H9 (cell line): ENCODE measurements around the gene TSPYL1. TPM values are rescaled to one million over a fixed set of nuclear protein-coding genes. Genes with fewer than 3 reads are reported as not detected.

ENCODE experiments used
- DNase-seq: peaks from one replicate; pipeline ENCODE4 v3.0.0-alpha.2; 2017
- H2AFZ ChIP-seq: one replicate; pipeline ENCODE4 v1.6.1; 2013; ENCODE audit warnings: mild to moderate bottlenecking, low read length, control low read depth, moderate library complexity
- H2AK5ac ChIP-seq: 2 replicates; pipeline ENCODE4 v1.6.1; 2013; ENCODE audit warnings: low read length, control low read depth, mixed read lengths; ENCODE audit not compliant: insufficient read length
- H2BK120ac ChIP-seq: one replicate; pipeline ENCODE4 v1.6.1; 2013; ENCODE audit warnings: low read depth, mild to moderate bottlenecking, low read length, control low read depth, inconsistent platforms; ENCODE audit not compliant: poor library complexity, severe bottlenecking
- H2BK12ac ChIP-seq: 2 replicates; pipeline ENCODE4 v1.6.1; 2013; ENCODE audit warnings: low read length, control low read depth, mixed read lengths, low read depth; ENCODE audit not compliant: insufficient read length
- H2BK15ac ChIP-seq: 2 replicates; pipeline ENCODE4 v1.6.1; 2013; ENCODE audit warnings: low read depth, low read length, control low read depth
- H2BK20ac ChIP-seq: one replicate; pipeline ENCODE4 v1.6.1; 2013; ENCODE audit warnings: low read depth, mild to moderate bottlenecking, low read length, control low read depth, inconsistent platforms; ENCODE audit not compliant: poor library complexity, severe bottlenecking
- H2BK5ac ChIP-seq: 2 replicates; pipeline ENCODE4 v1.6.1; 2013; ENCODE audit warnings: low read length, control low read depth, mixed read lengths; ENCODE audit not compliant: insufficient read length
- H3K14ac ChIP-seq: 2 replicates; pipeline ENCODE4 v1.6.1; 2013; ENCODE audit warnings: low read length, control low read depth; ENCODE audit not compliant: insufficient read depth
- H3K18ac ChIP-seq: 2 replicates; pipeline ENCODE4 v1.6.1; 2013; ENCODE audit warnings: low read depth, mild to moderate bottlenecking, mixed read lengths, low read length, control low read depth; ENCODE audit not compliant: insufficient read length
- H3K23ac ChIP-seq: 2 replicates; pipeline ENCODE4 v1.6.1; 2013; ENCODE audit warnings: low read length, control low read depth, mixed read lengths, low read depth; ENCODE audit not compliant: insufficient read length
- H3K23me2 ChIP-seq: 2 replicates; pipeline ENCODE4 v1.6.1; 2013; ENCODE audit warnings: low read depth, mild to moderate bottlenecking, mixed read lengths, low read length, control low read depth; ENCODE audit not compliant: insufficient read length, poor library complexity, severe bottlenecking
- H3K27ac ChIP-seq: 2 replicates; pipeline ENCODE4 v1.5.1; 2013; ENCODE audit warnings: low read length, control low read depth, mixed read lengths, low read depth; ENCODE audit not compliant: insufficient read length
- H3K27me3 ChIP-seq: 2 replicates; pipeline ENCODE4 v1.6.1; 2013; ENCODE audit warnings: low read length, control low read depth, inconsistent platforms; ENCODE audit not compliant: insufficient read depth
- H3K4ac ChIP-seq: 2 replicates; pipeline ENCODE4 v1.6.1; 2013; ENCODE audit warnings: low read depth, mild to moderate bottlenecking, control low read depth, inconsistent platforms, low read length, moderate library complexity
- H3K4me1 ChIP-seq: 2 replicates; pipeline ENCODE4 v1.6.1; 2013; ENCODE audit warnings: low read length, control low read depth, inconsistent platforms; ENCODE audit not compliant: insufficient read depth
- H3K4me2 ChIP-seq: 2 replicates; pipeline ENCODE4 v1.6.1; 2013; ENCODE audit warnings: low read length, control low read depth, mixed read lengths; ENCODE audit not compliant: insufficient read length, insufficient read depth
- H3K56ac ChIP-seq: 2 replicates; pipeline ENCODE4 v1.6.1; 2013; ENCODE audit warnings: low read depth, mild to moderate bottlenecking, mixed read lengths, low read length, control low read depth; ENCODE audit not compliant: insufficient read length
- H3K79me1 ChIP-seq: 2 replicates; pipeline ENCODE4 v1.6.1; 2013; ENCODE audit warnings: low read depth, mild to moderate bottlenecking, moderate library complexity, low read length, control low read depth, inconsistent platforms; ENCODE audit not compliant: insufficient read depth, poor library complexity, severe bottlenecking
- H3K79me2 ChIP-seq: 2 replicates; pipeline ENCODE4 v1.6.1; 2013; ENCODE audit warnings: low read length, control low read depth, inconsistent platforms; ENCODE audit not compliant: insufficient read depth
- H3K9ac ChIP-seq: 2 replicates; pipeline ENCODE4 v1.6.1; 2013; ENCODE audit warnings: low read length, control low read depth, mixed read lengths; ENCODE audit not compliant: insufficient read length; ENCODE audit errors: extremely low read depth
- H3K9me3 ChIP-seq: one replicate; pipeline ENCODE4 v1.6.1; 2013; ENCODE audit warnings: low read depth, low read length, inconsistent platforms; ENCODE audit not compliant: control insufficient read depth
- H3T11ph ChIP-seq: one replicate; pipeline ENCODE4 v1.6.1; 2013; ENCODE audit warnings: mild to moderate bottlenecking, low read length, control low read depth, inconsistent platforms
- H4K20me1 ChIP-seq: one replicate; pipeline ENCODE4 v1.6.1; 2013; ENCODE audit not compliant: control insufficient read depth, insufficient read length, insufficient read depth
- H4K5ac ChIP-seq: 2 replicates; pipeline ENCODE4 v1.6.1; 2013; ENCODE audit warnings: low read depth, mild to moderate bottlenecking, mixed read lengths, low read length, control low read depth; ENCODE audit not compliant: insufficient read length
- H4K8ac ChIP-seq: replicated peaks from 2 replicates; pipeline ENCODE4 v1.6.1; 2013; ENCODE audit warnings: low read length, control low read depth, mixed read lengths, low read depth; ENCODE audit not compliant: insufficient read length
- H4K91ac ChIP-seq: 2 replicates; pipeline ENCODE4 v1.6.1; 2013; ENCODE audit warnings: low read depth, mild to moderate bottlenecking, moderate library complexity, mixed read lengths, low read length, control low read depth; ENCODE audit not compliant: insufficient read length
- H3K27ac Mint-ChIP-seq, 3 experiments: 2 replicates in 2 of 3; 3 replicates in 1 of 3; pipeline ENCODE4 v1.8.0; 2020 to 2021; ENCODE audit warnings: mixed read lengths in 3 of 3, mild to moderate bottlenecking in 1 of 3, moderate library complexity in 1 of 3
- H3K27me3 Mint-ChIP-seq: 2 replicates; pipeline ENCODE4 v1.8.0; 2021; ENCODE audit warnings: low read depth, mild to moderate bottlenecking, moderate library complexity, mixed read lengths
- H3K36me3 Mint-ChIP-seq, 3 experiments: 2 replicates in 2 of 3; 3 replicates in 1 of 3; pipeline ENCODE4 v1.8.0; 2020 to 2021; ENCODE audit warnings: low read depth in 3 of 3, mixed read lengths in 3 of 3; ENCODE audit not compliant: insufficient read depth in 1 of 3
- H3K4me1 Mint-ChIP-seq, 2 experiments: 2 replicates each; pipeline ENCODE4 v1.8.0; 2020; ENCODE audit warnings: mixed read lengths in 2 of 2
- H3K4me3 Mint-ChIP-seq, 2 experiments: 2 replicates in 1 of 2; 3 replicates in 1 of 2; pipeline ENCODE4 v1.8.0; 2020 to 2021; ENCODE audit warnings: mild to moderate bottlenecking in 2 of 2, mixed read lengths in 2 of 2, moderate library complexity in 1 of 2
- H3K9me3 Mint-ChIP-seq, 2 experiments: 2 replicates in 1 of 2; 3 replicates in 1 of 2; pipeline ENCODE4 v1.8.0; 2020; ENCODE audit warnings: mild to moderate bottlenecking in 2 of 2, mixed read lengths in 2 of 2, moderate library complexity in 1 of 2
- WGBS: extraction: QIAGEN DNeasy Blood & Tissue Kit; methylation state at CpG from one replicate; pipeline ENCODE4 v1.1.7; 2013; ENCODE audit warnings: missing lambda C conversion rate, low lambda C conversion rate, mixed read lengths; ENCODE audit not compliant: insufficient read length; ENCODE audit errors: extremely low coverage; 5-methylcytosine and 5-hydroxymethylcytosine counted together
- total RNA-seq: library from RNA; stranded (reverse); gene quantifications from 2 replicates; pipeline ENCODE4 v1.2.1, GENCODE V29; 2021
- TF ChIP-seq, protein P1 (sequence below): fragments of 200-600 bp; sonication (generic); conservative IDR thresholded peaks from 3 replicates; pipeline ENCODE4 v1.8.0; 2021; ENCODE audit warnings: antibody characterized with exemption, mild to moderate bottlenecking

Gene TSPYL1
- total RNA-seq, 1 experiment from 2014 or later, result 75.3 TPM

GRCh38 chr6:116244284-116244683, 35.4 kb downstream of the TSPYL1 start:
- H4K5ac ChIP-seq, result no peak overlapping the region
- H3K9me3 ChIP-seq, result no peaks in the 10 kb centered on the region
- H2AK5ac ChIP-seq, result no peak overlapping the region
- H4K20me1 ChIP-seq, result no peaks in the 10 kb centered on the region
- WGBS, result no CpG with 5 or more reads among the region's 4 CpGs
- H4K91ac ChIP-seq, result no peak overlapping the region
- H3K27me3 Mint-ChIP-seq, result no peaks in the 10 kb centered on the region
- H3K23ac ChIP-seq, result no peak overlapping the region
- no peak overlapping the region for H3K4me2 ChIP-seq
- H3K9ac ChIP-seq, result no peak overlapping the region
- no peak overlapping the region for H3K4me3 Mint-ChIP-seq
- H3K4ac ChIP-seq, result no peak overlapping the region
- H3K18ac ChIP-seq, result no peak overlapping the region
- DNase-seq, result no peak
- no peaks in the 10 kb centered on the region for H3K27me3 ChIP-seq
- no peak overlapping the region for H3K27ac ChIP-seq
- no peaks in the 10 kb centered on the region for H3K4me1 Mint-ChIP-seq
- no peak overlapping the region for H2BK15ac ChIP-seq
- H2BK120ac ChIP-seq, result no peak overlapping the region
- H3K9me3 Mint-ChIP-seq, result no peaks in the 10 kb centered on the region
- TF ChIP-seq, protein P1, sequence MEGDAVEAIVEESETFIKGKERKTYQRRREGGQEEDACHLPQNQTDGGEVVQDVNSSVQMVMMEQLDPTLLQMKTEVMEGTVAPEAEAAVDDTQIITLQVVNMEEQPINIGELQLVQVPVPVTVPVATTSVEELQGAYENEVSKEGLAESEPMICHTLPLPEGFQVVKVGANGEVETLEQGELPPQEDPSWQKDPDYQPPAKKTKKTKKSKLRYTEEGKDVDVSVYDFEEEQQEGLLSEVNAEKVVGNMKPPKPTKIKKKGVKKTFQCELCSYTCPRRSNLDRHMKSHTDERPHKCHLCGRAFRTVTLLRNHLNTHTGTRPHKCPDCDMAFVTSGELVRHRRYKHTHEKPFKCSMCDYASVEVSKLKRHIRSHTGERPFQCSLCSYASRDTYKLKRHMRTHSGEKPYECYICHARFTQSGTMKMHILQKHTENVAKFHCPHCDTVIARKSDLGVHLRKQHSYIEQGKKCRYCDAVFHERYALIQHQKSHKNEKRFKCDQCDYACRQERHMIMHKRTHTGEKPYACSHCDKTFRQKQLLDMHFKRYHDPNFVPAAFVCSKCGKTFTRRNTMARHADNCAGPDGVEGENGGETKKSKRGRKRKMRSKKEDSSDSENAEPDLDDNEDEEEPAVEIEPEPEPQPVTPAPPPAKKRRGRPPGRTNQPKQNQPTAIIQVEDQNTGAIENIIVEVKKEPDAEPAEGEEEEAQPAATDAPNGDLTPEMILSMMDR, result no peak
- no peak overlapping the region for H3K56ac ChIP-seq
- H4K8ac ChIP-seq, result no peak overlapping the region
- no peak overlapping the region for H2BK5ac ChIP-seq
- H3T11ph ChIP-seq, result no peak overlapping the region
- H3K79me2 ChIP-seq, result no peaks in the 10 kb centered on the region
- H3K23me2 ChIP-seq, result no peaks in the 10 kb centered on the region
- H3K14ac ChIP-seq, result no peak overlapping the region
- no peak overlapping the region for H2BK20ac ChIP-seq
- H3K4me1 ChIP-seq, result no peaks in the 10 kb centered on the region
- no peak overlapping the region for H3K27ac Mint-ChIP-seq
- peaks cover 0 to 18% (median 16%) of the 10 kb centered on the region in 3 experiments; a peak in 5 of 7 replicates for H3K36me3 Mint-ChIP-seq
- H2BK12ac ChIP-seq, result no peak overlapping the region
- no peak overlapping the region for H2AFZ ChIP-seq
- no peaks in the 10 kb centered on the region for H3K79me1 ChIP-seq
